GM12873 (cell line): ENCODE results near the gene C19orf53.
A peak's percentile ranks its signal among the peaks of the same experiment; 100 is the strongest.

Source experiments
- TF ChIP-seq, protein P1 (sequence below): IDR thresholded peaks from 2 replicates; pipeline ENCODE4 v1.5.1; 2012; ENCODE audit warnings: low read depth, mild to moderate bottlenecking, moderate library complexity, low read length, control low read depth; ENCODE audit not compliant: insufficient read depth; ENCODE audit errors: missing control alignments

Gene C19orf53

DNA sequence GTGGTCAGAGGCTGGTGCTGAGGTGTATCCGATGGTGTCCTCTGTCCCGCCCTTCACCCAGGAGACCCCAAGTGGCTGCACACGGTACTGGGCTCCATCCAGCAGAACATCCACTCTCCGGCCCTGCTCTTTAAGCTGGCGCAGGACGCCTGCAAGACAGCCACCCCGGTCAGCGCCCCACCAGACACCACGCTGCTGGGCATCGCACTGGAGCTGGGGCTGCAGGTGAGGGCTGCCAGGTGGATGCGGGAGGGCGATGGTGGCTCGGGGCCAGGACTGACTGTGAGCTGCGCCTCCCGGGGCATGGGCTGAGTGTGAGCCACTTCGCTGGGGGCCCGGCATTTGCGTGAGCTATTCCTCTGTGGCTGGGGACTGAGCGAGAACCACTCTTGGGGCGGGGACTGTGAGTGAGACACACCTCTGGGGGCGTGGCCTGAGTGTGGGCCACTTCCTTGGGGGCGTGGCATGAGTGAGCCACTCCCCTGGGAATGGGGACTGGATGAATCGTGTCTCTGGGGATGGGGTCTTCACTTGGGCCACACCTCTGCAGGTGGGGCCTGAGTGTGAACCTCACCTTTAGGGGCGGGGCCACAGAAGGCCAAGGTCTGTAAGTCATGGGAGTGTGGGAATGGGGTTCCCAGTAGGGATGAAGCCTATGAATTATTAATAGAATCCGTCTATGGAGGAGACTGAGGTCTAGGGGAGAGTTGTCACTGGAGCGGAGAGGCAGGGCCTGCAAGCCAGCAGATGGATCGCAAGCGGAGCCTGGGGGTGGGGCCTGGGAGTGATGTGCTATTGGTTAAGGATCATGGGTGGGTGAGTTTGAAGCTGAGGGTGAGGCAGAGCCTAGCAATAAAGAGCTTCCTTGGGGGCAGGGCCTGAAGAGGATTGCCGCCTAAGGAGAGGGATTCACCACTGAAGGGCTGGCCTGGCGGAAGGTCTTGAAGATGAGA is 51.5 kb downstream of the C19orf53 start:
- TF ChIP-seq, protein P1, sequence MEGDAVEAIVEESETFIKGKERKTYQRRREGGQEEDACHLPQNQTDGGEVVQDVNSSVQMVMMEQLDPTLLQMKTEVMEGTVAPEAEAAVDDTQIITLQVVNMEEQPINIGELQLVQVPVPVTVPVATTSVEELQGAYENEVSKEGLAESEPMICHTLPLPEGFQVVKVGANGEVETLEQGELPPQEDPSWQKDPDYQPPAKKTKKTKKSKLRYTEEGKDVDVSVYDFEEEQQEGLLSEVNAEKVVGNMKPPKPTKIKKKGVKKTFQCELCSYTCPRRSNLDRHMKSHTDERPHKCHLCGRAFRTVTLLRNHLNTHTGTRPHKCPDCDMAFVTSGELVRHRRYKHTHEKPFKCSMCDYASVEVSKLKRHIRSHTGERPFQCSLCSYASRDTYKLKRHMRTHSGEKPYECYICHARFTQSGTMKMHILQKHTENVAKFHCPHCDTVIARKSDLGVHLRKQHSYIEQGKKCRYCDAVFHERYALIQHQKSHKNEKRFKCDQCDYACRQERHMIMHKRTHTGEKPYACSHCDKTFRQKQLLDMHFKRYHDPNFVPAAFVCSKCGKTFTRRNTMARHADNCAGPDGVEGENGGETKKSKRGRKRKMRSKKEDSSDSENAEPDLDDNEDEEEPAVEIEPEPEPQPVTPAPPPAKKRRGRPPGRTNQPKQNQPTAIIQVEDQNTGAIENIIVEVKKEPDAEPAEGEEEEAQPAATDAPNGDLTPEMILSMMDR, result peak; percentile 37

DNA sequence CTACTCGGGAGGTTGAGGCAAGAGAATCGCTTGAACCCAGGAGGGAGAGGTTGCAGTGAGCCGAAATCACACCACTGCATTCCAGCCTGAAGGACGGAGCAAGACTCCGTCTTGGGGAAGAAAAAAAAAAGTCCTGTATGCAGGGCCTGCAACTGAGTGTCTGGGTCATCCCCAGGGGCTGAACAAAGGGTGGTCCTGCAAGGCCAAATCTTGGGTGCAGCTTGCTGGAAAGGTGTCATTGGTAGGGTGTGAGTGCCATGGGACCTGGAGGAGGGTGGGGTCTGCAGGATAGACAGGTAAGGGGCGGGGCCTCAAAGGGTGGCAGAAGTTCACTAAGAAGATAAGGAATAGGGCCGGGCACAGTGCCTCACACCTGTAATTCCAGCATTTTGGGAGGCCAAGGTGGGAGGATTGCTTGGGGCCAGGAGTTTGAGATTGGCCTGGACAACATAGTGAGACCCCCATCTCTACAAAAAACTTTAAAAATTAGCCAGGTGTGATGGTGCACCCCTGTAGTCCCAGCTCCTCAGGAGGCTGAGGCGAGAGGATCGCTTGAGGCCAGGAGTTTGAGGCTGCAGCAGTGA is 52.5 kb downstream of the C19orf53 start:
- TF ChIP-seq, protein P1, result no peak

DNA sequence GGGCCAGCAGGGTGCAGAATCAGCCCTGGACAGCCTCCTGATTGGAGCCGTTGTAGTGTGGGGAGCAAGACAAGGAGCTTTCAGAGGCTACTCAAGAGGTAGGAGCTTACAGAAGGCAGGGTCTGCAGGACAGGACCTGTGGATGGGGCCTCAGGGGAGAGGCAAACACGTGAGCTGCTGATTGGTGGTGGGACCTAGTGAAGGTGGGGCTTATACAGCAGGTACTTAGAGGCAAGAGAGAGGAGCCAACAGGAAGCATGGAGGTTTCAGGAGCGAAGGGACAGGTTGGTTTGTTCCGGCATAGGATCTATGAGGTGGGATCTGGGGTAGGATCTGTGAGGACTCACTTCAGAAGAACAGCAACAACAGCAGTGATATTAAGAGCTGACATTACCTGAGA is 53.4 kb downstream of the C19orf53 start:
- TF ChIP-seq, protein P1, result no peak
